Testis (tissue), 2 donors: ENCODE results near the gene IRGC.

Experiments
- POLR2A ChIP-seq: fragments of 450-650 bp; IDR thresholded peaks from one replicate; pipeline ENCODE4 v1.6.1; 2017; ENCODE audit warnings: antibody characterized with exemption, mild to moderate bottlenecking, moderate library complexity
- TF ChIP-seq, protein P1 (sequence below), 3 experiments: fragments of 450-650 bp in 2 of 3; fragments of 200-600 bp in 1 of 3; sonication (generic) in 1 of 3; IDR thresholded peaks; one replicate each; pipeline ENCODE4 v1.5.1; 2016 to 2019; ENCODE audit warnings: antibody characterized with exemption in 3 of 3, mild to moderate bottlenecking in 2 of 3, moderate library complexity in 1 of 3

DNA sequence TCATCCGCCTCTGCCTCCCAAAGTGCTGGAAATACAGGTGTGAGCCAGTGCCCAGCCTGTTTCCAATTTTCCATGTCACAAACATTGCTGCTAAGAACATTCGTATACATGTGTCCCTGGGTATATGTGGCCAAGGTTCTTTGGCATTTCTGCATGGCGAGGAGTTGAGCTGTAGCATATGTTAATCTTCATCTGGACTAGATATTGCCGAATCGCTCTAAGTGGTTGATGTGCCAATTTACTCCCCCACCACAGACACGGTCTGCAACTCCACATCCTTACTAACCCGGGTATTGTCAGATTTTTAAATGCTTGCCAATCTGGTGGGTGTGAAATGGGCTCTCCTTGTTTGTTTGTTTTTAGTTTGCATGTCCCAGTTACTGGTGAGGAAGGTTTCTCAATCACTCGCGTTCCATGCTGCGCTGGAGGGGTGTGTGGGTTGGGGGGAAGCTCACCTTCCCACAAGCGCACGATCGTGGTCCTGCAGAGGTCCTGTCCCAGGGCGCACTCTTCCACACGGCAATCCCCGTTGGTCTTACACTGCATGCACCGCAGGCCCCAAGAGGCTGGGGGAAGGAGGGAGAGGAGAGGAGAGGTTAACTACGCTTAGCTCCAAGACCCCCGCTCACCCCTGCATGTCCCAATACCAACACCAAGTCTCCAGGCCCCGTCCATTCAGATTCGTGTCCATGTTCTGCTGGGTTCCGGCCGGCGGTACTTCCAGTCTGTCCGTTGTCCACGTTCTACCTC is 48.6 kb upstream of the IRGC start:
- TF ChIP-seq POLR2A, result no peak
- TF ChIP-seq, protein P1, sequence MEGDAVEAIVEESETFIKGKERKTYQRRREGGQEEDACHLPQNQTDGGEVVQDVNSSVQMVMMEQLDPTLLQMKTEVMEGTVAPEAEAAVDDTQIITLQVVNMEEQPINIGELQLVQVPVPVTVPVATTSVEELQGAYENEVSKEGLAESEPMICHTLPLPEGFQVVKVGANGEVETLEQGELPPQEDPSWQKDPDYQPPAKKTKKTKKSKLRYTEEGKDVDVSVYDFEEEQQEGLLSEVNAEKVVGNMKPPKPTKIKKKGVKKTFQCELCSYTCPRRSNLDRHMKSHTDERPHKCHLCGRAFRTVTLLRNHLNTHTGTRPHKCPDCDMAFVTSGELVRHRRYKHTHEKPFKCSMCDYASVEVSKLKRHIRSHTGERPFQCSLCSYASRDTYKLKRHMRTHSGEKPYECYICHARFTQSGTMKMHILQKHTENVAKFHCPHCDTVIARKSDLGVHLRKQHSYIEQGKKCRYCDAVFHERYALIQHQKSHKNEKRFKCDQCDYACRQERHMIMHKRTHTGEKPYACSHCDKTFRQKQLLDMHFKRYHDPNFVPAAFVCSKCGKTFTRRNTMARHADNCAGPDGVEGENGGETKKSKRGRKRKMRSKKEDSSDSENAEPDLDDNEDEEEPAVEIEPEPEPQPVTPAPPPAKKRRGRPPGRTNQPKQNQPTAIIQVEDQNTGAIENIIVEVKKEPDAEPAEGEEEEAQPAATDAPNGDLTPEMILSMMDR (IDR thresholded peaks at IDR 0.05), result no peak
